Raji (cell line): ENCODE data around the gene JMJD8.
A peak's percentile ranks its signal among the peaks of the same experiment; 100 is the strongest.

ENCODE experiments used
- POLR2A ChIP-seq: IDR thresholded peaks from 2 replicates; pipeline ENCODE4 v1.6.1; 2011; ENCODE audit warnings: low read depth, low read length, control low read depth; ENCODE audit not compliant: insufficient read depth

JMJD8 gene

GRCh38 chr16:658679-659571 lies 25.2 kb downstream of the JMJD8 start:
- TF ChIP-seq POLR2A: no peak

- no peak for TF ChIP-seq POLR2A
Observed at GRCh38 chr16:657487-657886, 26.6 kb downstream of the JMJD8 start.

GRCh38 chr16:654034-654433 lies 30.1 kb downstream of the JMJD8 start:
- TF ChIP-seq POLR2A: no peak

- no peak for TF ChIP-seq POLR2A
Observed at GRCh38 chr16:652454-653305, 31.5 kb downstream of the JMJD8 start.

- no peak for TF ChIP-seq POLR2A
Observed at GRCh38 chr16:651844-652243, 32.3 kb downstream of the JMJD8 start.

- TF ChIP-seq POLR2A: no peak
Observed at GRCh38 chr16:649631-650030, 34.5 kb downstream of the JMJD8 start.

GRCh38 chr16:648781-649589 lies 35.1 kb downstream of the JMJD8 start, which contains the start of gene WDR90:
WDR90 (plus strand) TSS chr16:649365; CDS start chr16:649417, 52 bp downstream.
- peak; percentile 82 for TF ChIP-seq POLR2A

GRCh38 chr16:648071-648780 lies 35.9 kb downstream of the JMJD8 start:
- TF ChIP-seq POLR2A: peak; percentile 35; the same call in 1 of the 2 replicates

GRCh38 chr16:647173-647902 lies 36.8 kb downstream of the JMJD8 start:
- TF ChIP-seq POLR2A: peak; percentile 32; the same call in 1 of the 2 replicates

- no peak; the same call in 1 of the 2 replicates for TF ChIP-seq POLR2A
Observed at GRCh38 chr16:646679-647172, 37.4 kb downstream of the JMJD8 start.

- peak; percentile 13; the same call in 1 of the 2 replicates for TF ChIP-seq POLR2A
Observed at GRCh38 chr16:645852-646678, 38.1 kb downstream of the JMJD8 start.

- no peak for TF ChIP-seq POLR2A
Observed at GRCh38 chr16:644556-644955, 39.6 kb downstream of the JMJD8 start.

GRCh38 chr16:643050-643368 lies 41.1 kb downstream of the JMJD8 start:
- no peak for TF ChIP-seq POLR2A
